ENCODE data around the gene AVPR2. TPM values are rescaled to one million over a fixed set of nuclear protein-coding genes. Genes with fewer than 3 reads are reported as not detected.

Gene AVPR2
- total RNA-seq, 1 experiment from 2014 or later, result not detected

Other genes starting within 250 kb of the AVPR2 start
- gene PNCK, start 230.9 kb upstream of the AVPR2 start, total RNA-seq (2021; ENCODE audit: unreplicated experiment), result 0.84 TPM
- gene SLC6A8, start 216.7 kb upstream of the AVPR2 start, total RNA-seq (2021; ENCODE audit: unreplicated experiment), result 101 TPM
- gene BCAP31, start 180.3 kb upstream of the AVPR2 start, total RNA-seq (2021; ENCODE audit: unreplicated experiment), result 185 TPM
- 7.1 TPM for gene ABCD1, start 179.8 kb upstream of the AVPR2 start, total RNA-seq (2021; ENCODE audit: unreplicated experiment)
- gene PLXNB3, start 140.4 kb upstream of the AVPR2 start, total RNA-seq (2021; ENCODE audit: unreplicated experiment), result 4.8 TPM
- gene SRPK3, start 123.6 kb upstream of the AVPR2 start, total RNA-seq (2021; ENCODE audit: unreplicated experiment), result not detected
- 49.7 TPM for gene IDH3G, start 110.3 kb upstream of the AVPR2 start, total RNA-seq (2021; ENCODE audit: unreplicated experiment)
- 182 TPM for gene SSR4, start 110.0 kb upstream of the AVPR2 start, total RNA-seq (2021; ENCODE audit: unreplicated experiment)
- 0.30 TPM for gene PDZD4, start 74.1 kb upstream of the AVPR2 start, total RNA-seq (2021; ENCODE audit: unreplicated experiment)
- gene L1CAM, start 18.5 kb upstream of the AVPR2 start, total RNA-seq (2021; ENCODE audit: unreplicated experiment), result 14.8 TPM
- 67.4 TPM for gene ARHGAP4, start 21.6 kb downstream of the AVPR2 start, total RNA-seq (2021; ENCODE audit: unreplicated experiment)
- 124 TPM for gene NAA10, start 30.4 kb downstream of the AVPR2 start, total RNA-seq (2021; ENCODE audit: unreplicated experiment)
- 1.3 TPM for gene RENBP, start 40.0 kb downstream of the AVPR2 start, total RNA-seq (2021; ENCODE audit: unreplicated experiment)
- gene HCFC1, start 67.1 kb downstream of the AVPR2 start, total RNA-seq (2021; ENCODE audit: unreplicated experiment), result 72.8 TPM
- gene TMEM187, start 68.1 kb downstream of the AVPR2 start, total RNA-seq (2021; ENCODE audit: unreplicated experiment), result 12.6 TPM
- 92.3 TPM for gene IRAK1, start 115.2 kb downstream of the AVPR2 start, total RNA-seq (2021; ENCODE audit: unreplicated experiment)
- 32.4 TPM for gene MECP2, start 193.0 kb downstream of the AVPR2 start, total RNA-seq (2021; ENCODE audit: unreplicated experiment)
- gene OPN1LW, start 239.6 kb downstream of the AVPR2 start, total RNA-seq (2021; ENCODE audit: unreplicated experiment), result not detected

Data from HCT116 (cell line).